Sigmoid colon (tissue), 4 donors: ENCODE results near the gene ARL4D.

Source experiments
- CTCF ChIP-seq, 4 experiments: fragments of 450-650 bp in 3 of 4; fragments of 200-600 bp in 1 of 4; IDR thresholded peaks; one replicate each; pipeline ENCODE4 v1.5.1; 2016 to 2019; ENCODE audit warnings: antibody characterized with exemption in 4 of 4, mild to moderate bottlenecking in 3 of 4, moderate library complexity in 2 of 4
- POLR2A ChIP-seq, 2 donors: fragments of 450-650 bp; IDR thresholded peaks; one replicate each; pipeline ENCODE4 v1.6.1; 2016; ENCODE audit warnings: antibody characterized with exemption in 2 of 2, mild to moderate bottlenecking in 2 of 2, moderate library complexity in 2 of 2
- POLR2AphosphoS5 ChIP-seq, 4 donors: sonication (generic); formaldehyde crosslinking; IDR thresholded peaks; one replicate each; pipeline ENCODE4 v1.6.1; 2017; ENCODE audit warnings: antibody characterized with exemption in 4 of 4

- TF ChIP-seq POLR2AphosphoS5 (IDR thresholded peaks at IDR 0.05) (no peak), POLR2A (IDR thresholded peaks at IDR 0.05) (no peak), CTCF (IDR thresholded peaks at IDR 0.05) (no peak)
These were observed 21.6 kb upstream of the ARL4D start for GRCh38 chr17:43377056-43377810.
